NT2/D1 (cell line): ENCODE data around the gene ERC1.

Source experiments
- DNase-seq: peaks from one replicate; pipeline ENCODE4 v3.0.0-alpha.2; 2011; ENCODE audit warnings: low read depth, low spot score
- H3K27me3 ChIP-seq: 2 replicates; pipeline ENCODE4 v1.6.0; 2011; ENCODE audit warnings: mild to moderate bottlenecking; ENCODE audit not compliant: insufficient read length, insufficient read depth
- H3K36me3 ChIP-seq: 2 replicates; pipeline ENCODE4 v1.6.1; 2011; ENCODE audit warnings: mild to moderate bottlenecking, low read length, mixed read lengths; ENCODE audit not compliant: insufficient read depth, insufficient read length
- H3K4me1 ChIP-seq: 2 replicates; pipeline ENCODE4 v1.5.1; 2011; ENCODE audit not compliant: insufficient read depth, insufficient read length
- H3K4me3 ChIP-seq: 2 replicates; pipeline ENCODE4 v1.5.1; 2011; ENCODE audit warnings: low read depth; ENCODE audit not compliant: insufficient read length
- H3K9ac ChIP-seq: 2 replicates; pipeline ENCODE4 v1.6.0; 2011; ENCODE audit warnings: low read depth; ENCODE audit not compliant: insufficient read length
- H3K9me3 ChIP-seq: 2 replicates; pipeline ENCODE4 v1.5.1; 2011; ENCODE audit warnings: mild to moderate bottlenecking, low read length; ENCODE audit not compliant: insufficient read depth
- SUZ12 ChIP-seq: IDR thresholded peaks from 2 replicates; pipeline ENCODE4 v1.6.1; 2011; ENCODE audit not compliant: insufficient read length, insufficient read depth; ENCODE audit errors: extremely low read depth
- YY1 ChIP-seq: IDR thresholded peaks from 2 replicates; pipeline ENCODE4 v1.6.1; 2011; ENCODE audit not compliant: insufficient read length, insufficient read depth
- ZNF274 ChIP-seq: IDR thresholded peaks from 2 replicates; pipeline ENCODE4 v1.6.1; 2011; ENCODE audit warnings: mild to moderate bottlenecking, low read depth, low read length

Gene ERC1

DNA sequence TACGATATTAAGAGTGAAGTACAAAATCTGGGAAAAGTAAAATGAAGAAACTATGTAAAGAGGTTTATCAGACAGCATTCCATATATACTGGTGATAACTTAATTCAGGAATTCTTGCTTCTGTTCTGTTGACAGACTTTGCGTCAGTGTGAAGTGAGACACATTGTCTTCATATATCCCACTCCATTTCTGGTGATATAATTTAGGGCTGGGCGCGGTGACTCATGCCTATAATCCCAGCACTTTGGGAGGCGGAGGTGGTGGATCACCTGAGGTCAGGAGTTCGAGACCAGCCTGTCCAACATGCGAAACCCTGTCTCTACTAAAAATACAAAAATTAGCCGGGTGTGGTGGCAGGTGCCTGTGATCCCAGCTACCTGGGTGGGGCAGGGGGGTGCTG, 21.2 kb upstream of the ERC1 start:
- H3K9ac ChIP-seq = no peak overlapping the region
- H3K9me3 ChIP-seq = no peaks in the 10 kb centered on the region; the same call in 1 of the 2 replicates
- no peaks in the 10 kb centered on the region for H3K27me3 ChIP-seq
- TF ChIP-seq ZNF274 (no peak), SUZ12 (no peak), YY1 (no peak)
- no peak for DNase-seq
- H3K4me1 ChIP-seq = peaks cover 4% of the 10 kb centered on the region
- H3K36me3 ChIP-seq = no peaks in the 10 kb centered on the region
- H3K4me3 ChIP-seq = no peak overlapping the region

DNA sequence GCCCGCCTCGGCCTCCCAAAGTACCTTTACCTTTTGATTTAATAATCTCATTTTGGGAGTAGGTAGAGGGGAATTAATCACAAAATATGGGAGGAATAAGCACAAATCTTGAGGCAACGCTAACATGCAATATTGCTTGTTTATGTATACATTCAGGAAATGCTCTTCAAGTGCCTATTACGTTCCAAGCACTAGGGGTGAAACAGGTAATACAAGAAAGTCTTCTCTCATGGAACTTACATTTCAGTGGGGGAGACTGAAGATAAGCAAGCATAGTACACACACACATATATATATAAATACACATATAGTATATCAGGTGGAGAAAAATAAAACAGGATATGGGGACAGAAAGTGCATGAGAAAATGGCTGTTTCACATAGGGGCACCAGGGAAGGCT, 19.0 kb upstream of the ERC1 start:
- no peak for TF ChIP-seq SUZ12
- TF ChIP-seq YY1 = no peak
- no peak for TF ChIP-seq ZNF274
- Histone ChIP-seq H3K9ac (no peak overlapping the region), H3K36me3 (peaks cover 3% of the 10 kb centered on the region), H3K4me1 (peaks cover 4% of the 10 kb centered on the region), H3K4me3 (no peak overlapping the region), H3K9me3 (no peaks in the 10 kb centered on the region; the same call in 1 of the 2 replicates), H3K27me3 (no peaks in the 10 kb centered on the region)
- DNase-seq = no peak

DNA sequence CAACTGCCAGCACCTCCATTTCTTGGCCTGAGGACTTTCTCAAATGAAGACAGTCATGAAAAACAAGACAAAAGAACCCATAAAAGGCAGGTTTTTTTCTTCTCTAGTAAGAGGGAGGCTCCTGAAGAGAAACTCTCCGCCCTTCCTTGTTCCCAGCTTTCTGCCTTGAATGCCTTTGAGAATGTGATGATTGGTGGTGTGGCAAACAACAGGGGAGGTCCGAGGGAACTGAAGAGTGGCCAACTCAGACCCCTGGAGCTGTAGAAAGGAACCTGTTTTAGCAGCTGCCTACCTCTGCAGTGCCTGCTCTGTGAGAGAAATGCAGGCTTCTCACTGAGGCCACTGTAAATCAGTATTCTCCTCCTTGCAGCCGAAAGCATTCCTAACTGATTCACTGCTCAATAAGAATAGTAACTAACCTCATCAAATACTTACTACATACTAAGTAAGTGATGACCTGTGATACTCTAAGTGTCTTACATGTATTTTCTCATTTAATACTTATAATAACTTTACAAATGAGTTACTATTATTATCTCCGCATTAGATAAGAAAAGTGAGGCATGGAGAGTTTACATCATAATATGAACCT, 16.7 kb upstream of the ERC1 start:
- DNase-seq = peak; percentile 79
- no peak for TF ChIP-seq SUZ12
- no peak for TF ChIP-seq ZNF274
- TF ChIP-seq YY1 = no peak
- H3K27me3 ChIP-seq = no peaks in the 10 kb centered on the region
- no peak overlapping the region for H3K9ac ChIP-seq
- H3K4me3 ChIP-seq = no peak overlapping the region
- no peaks in the 10 kb centered on the region; the same call in 1 of the 2 replicates for H3K9me3 ChIP-seq
- H3K4me1 ChIP-seq = peaks cover 4% of the 10 kb centered on the region
- H3K36me3 ChIP-seq = peaks cover 3% of the 10 kb centered on the region

DNA sequence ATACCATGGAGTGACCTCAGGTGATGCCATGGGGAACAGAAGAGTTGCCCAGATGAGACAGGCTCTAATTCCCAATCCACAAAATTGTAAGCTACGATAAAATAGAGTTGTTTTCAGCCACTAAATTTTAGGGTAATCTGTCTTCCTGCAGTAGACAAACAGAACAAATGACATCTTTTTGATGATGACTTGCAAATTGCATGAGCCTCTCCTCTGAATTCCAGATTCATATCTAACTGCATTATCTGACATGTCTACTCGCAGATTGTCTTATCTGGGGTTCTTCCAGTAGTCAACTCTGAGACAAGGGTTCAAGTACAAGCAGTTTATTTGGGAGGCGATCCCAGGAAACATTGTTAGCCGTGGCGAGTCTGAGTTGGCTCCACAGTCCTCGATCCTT, 14.4 kb upstream of the ERC1 start:
- no peak overlapping the region for H3K4me3 ChIP-seq
- no peaks in the 10 kb centered on the region; the same call in 1 of the 2 replicates for H3K9me3 ChIP-seq
- H3K36me3 ChIP-seq = peaks cover 3% of the 10 kb centered on the region
- no peak for TF ChIP-seq YY1
- no peak for TF ChIP-seq SUZ12
- TF ChIP-seq ZNF274 = no peak
- H3K4me1 ChIP-seq = peaks cover 4% of the 10 kb centered on the region
- H3K9ac ChIP-seq = no peak overlapping the region
- no peaks in the 10 kb centered on the region for H3K27me3 ChIP-seq
- no peak for DNase-seq

DNA sequence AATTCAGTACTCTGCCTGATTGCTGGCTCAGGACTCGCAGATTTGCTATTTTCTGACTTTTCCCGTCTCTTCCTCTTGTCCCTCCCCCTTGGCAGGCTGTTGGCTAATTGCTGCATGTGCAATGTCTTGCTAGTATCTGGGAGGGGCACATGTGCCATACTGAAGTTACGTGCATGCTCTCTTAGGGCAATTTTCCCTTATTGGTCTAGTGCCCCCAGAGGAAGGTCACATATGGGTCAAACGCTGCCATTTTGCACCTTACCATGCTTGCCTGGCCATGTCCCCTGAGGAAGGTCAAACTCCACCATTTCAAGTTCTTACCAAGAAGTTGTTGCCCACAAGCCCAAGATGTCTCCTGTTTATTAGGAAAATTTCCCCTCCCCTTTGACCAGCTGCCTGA, 13.9 kb upstream of the ERC1 start:
- Histone ChIP-seq H3K36me3 (peaks cover 3% of the 10 kb centered on the region), H3K9ac (no peak overlapping the region), H3K4me1 (peaks cover 4% of the 10 kb centered on the region), H3K27me3 (no peaks in the 10 kb centered on the region), H3K9me3 (no peaks in the 10 kb centered on the region; the same call in 1 of the 2 replicates), H3K4me3 (no peak overlapping the region)
- TF ChIP-seq SUZ12 (no peak), ZNF274 (no peak), YY1 (no peak)
- no peak for DNase-seq

DNA sequence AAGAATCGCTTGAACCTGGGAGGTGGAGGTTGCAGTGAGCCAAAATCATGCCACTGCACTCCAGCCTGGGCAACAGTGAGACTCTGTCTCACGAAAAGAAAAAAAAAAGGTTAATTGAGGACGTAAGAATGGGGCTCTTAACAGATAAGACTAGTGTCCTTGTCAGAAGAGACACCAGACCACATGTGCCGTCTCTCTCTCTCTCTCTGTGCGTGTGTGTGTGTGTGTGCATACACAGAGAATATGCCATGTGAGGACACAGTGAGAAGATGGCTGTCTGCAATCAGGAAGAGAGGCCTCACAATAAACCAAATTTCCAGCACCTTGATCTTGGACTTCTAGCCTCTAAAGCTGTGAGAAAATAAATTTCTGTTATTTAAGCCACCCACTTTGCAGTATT, 11.7 kb upstream of the ERC1 start:
- no peak for TF ChIP-seq SUZ12
- TF ChIP-seq ZNF274 = no peak
- no peak for TF ChIP-seq YY1
- H3K9ac ChIP-seq = no peak overlapping the region
- H3K27me3 ChIP-seq = no peaks in the 10 kb centered on the region

DNA sequence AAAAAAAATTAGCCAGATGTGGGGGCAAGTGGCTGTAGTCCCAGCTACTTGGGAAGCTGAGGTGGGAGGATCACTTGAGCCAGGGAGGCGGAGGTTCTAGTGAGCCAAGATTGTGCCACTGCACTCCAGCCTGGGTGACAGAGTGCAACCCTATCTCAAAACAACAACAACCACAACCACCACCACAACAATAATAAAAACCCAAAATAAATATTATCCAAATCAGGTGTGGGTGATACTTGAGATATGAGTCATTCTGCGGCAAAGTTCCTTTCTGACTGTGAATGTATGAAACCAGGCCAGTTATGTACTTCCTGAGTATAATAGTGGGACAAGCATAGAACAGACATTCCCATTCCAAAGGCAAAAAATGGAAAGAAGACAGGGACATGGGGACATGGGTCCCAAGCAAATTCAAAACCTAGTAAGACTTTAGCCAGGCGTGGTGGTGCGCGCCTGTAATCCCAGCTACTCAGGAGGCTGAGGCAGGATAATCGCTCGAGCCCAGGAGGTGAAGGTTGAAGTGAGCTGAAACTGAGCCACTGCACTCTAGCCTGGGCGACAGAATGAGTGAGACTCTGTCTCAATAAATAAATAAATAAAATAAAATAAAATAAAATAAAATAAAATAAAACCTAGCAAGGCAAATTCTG, 9.7 kb upstream of the ERC1 start:
- Histone ChIP-seq H3K27me3 (no peaks in the 10 kb centered on the region), H3K9me3 (no peaks in the 10 kb centered on the region), H3K4me1 (no peaks in the 10 kb centered on the region), H3K9ac (no peak overlapping the region), H3K4me3 (no peak overlapping the region), H3K36me3 (peaks cover 2% of the 10 kb centered on the region)
- no peak for DNase-seq
- TF ChIP-seq ZNF274 (no peak), YY1 (no peak), SUZ12 (no peak)

More for the DNA sequence above, 11.7 kb upstream of the ERC1 start:
- no peak for DNase-seq
- H3K36me3 ChIP-seq = peaks cover 3% of the 10 kb centered on the region
- H3K4me1 ChIP-seq = no peaks in the 10 kb centered on the region
- no peak overlapping the region for H3K4me3 ChIP-seq
- no peaks in the 10 kb centered on the region; the same call in 1 of the 2 replicates for H3K9me3 ChIP-seq
